IPS-15b (cell line): ENCODE data around the gene CCNL2.
A peak's percentile ranks its signal among the peaks of the same experiment; 100 is the strongest.
"Not testable (repeated sequence)": the region's sequence is repeated elsewhere in the genome, so short reads cannot be mapped to it uniquely, and the experiment has no call there.

Experiments used
- H3K27me3 ChIP-seq: one replicate; pipeline ENCODE4 v1.6.1; 2013; ENCODE audit warnings: low read length; ENCODE audit not compliant: control insufficient read depth, insufficient read depth
- H3K36me3 ChIP-seq: one replicate; pipeline ENCODE4 v1.6.1; 2013; ENCODE audit warnings: low read length; ENCODE audit not compliant: control insufficient read depth, insufficient read depth
- H3K4me1 ChIP-seq: one replicate; pipeline ENCODE4 v1.6.1; 2013; ENCODE audit warnings: mild to moderate bottlenecking, low read length; ENCODE audit not compliant: control insufficient read depth, insufficient read depth
- H3K4me3 ChIP-seq: one replicate; pipeline ENCODE4 v1.5.1; 2013; ENCODE audit warnings: low read depth, low read length
- H3K9ac ChIP-seq: one replicate; pipeline ENCODE4 v1.6.1; 2013; ENCODE audit warnings: low read depth, mild to moderate bottlenecking, low read length
- H3K9me3 ChIP-seq: one replicate; pipeline ENCODE4 v1.6.1; 2013; ENCODE audit warnings: mild to moderate bottlenecking, low read length; ENCODE audit not compliant: control insufficient read depth, insufficient read depth

The CCNL2 gene

GRCh38 chr1:1399187-1399871 is at the start of gene CCNL2:
TSS of gene CCNL2 (minus strand) at chr1:1399335. CDS start at chr1:1399306, 29 bp downstream.
- peak within 1 kb of the TSS; percentile 98 for H3K4me3 ChIP-seq
- H3K36me3 ChIP-seq = peaks cover 60% of the 10 kb centered on the region
- peak within 1 kb of the TSS; percentile 97 for H3K9ac ChIP-seq
- peaks cover 12% of the 10 kb centered on the region for H3K4me1 ChIP-seq
- H3K27me3 ChIP-seq = no peaks in the 10 kb centered on the region
- no peaks in the 10 kb centered on the region for H3K9me3 ChIP-seq

GRCh38 chr1:1446631-1447030 is 47.5 kb upstream of the CCNL2 start:
- H3K4me3 ChIP-seq, H3K36me3 ChIP-seq, H3K27me3 ChIP-seq, H3K9ac ChIP-seq, H3K4me1 ChIP-seq, H3K9me3 ChIP-seq: not testable (repeated sequence)

GRCh38 chr1:1442069-1442770 is 43.1 kb upstream of the CCNL2 start:
- Histone ChIP-seq H3K4me3 (no peak overlapping the region), H3K9me3 (no peaks in the 10 kb centered on the region), H3K9ac (peak overlapping the region; percentile 37), H3K27me3 (no peaks in the 10 kb centered on the region), H3K36me3 (peaks cover 5% of the 10 kb centered on the region), H3K4me1 (no peaks in the 10 kb centered on the region)

GRCh38 chr1:1441002-1441888 is 42.1 kb upstream of the CCNL2 start:
- Histone ChIP-seq H3K4me1 (peaks cover 3% of the 10 kb centered on the region), H3K9me3 (no peaks in the 10 kb centered on the region), H3K4me3 (no peak overlapping the region), H3K27me3 (peaks cover 3% of the 10 kb centered on the region), H3K9ac (peak overlapping the region; percentile 37), H3K36me3 (peaks cover 5% of the 10 kb centered on the region)

GRCh38 chr1:1440262-1441001 is 41.3 kb upstream of the CCNL2 start:
- Histone ChIP-seq H3K4me1 (peaks cover 3% of the 10 kb centered on the region), H3K9me3 (no peaks in the 10 kb centered on the region), H3K36me3 (peaks cover 5% of the 10 kb centered on the region), H3K4me3 (no peak overlapping the region), H3K9ac (no peak overlapping the region), H3K27me3 (peaks cover 3% of the 10 kb centered on the region)

- H3K9ac ChIP-seq = no peak overlapping the region
Observed at GRCh38 chr1:1439546-1440261, 40.6 kb upstream of the CCNL2 start.

GRCh38 chr1:1438531-1439381 is 39.6 kb upstream of the CCNL2 start:
- no peak overlapping the region for H3K4me3 ChIP-seq
- peaks cover 5% of the 10 kb centered on the region for H3K36me3 ChIP-seq
- H3K9me3 ChIP-seq = no peaks in the 10 kb centered on the region
- H3K9ac ChIP-seq = peak overlapping the region; percentile 12
- peaks cover 7% of the 10 kb centered on the region for H3K4me1 ChIP-seq
- H3K27me3 ChIP-seq = peaks cover 3% of the 10 kb centered on the region

More at GRCh38 chr1:1439546-1440261, 40.6 kb upstream of the CCNL2 start:
- peaks cover 3% of the 10 kb centered on the region for H3K27me3 ChIP-seq
- peaks cover 5% of the 10 kb centered on the region for H3K36me3 ChIP-seq
- no peak overlapping the region for H3K4me3 ChIP-seq
- H3K9me3 ChIP-seq = no peaks in the 10 kb centered on the region
- peaks cover 6% of the 10 kb centered on the region for H3K4me1 ChIP-seq

- no peak overlapping the region for H3K4me3 ChIP-seq
- H3K4me1 ChIP-seq = peaks cover 7% of the 10 kb centered on the region
- peak overlapping the region; percentile 12 for H3K9ac ChIP-seq
- peaks cover 3% of the 10 kb centered on the region for H3K27me3 ChIP-seq
- peaks cover 5% of the 10 kb centered on the region for H3K36me3 ChIP-seq
- H3K9me3 ChIP-seq = no peaks in the 10 kb centered on the region
Observed at GRCh38 chr1:1437904-1438376, 38.8 kb upstream of the CCNL2 start.

GRCh38 chr1:1437033-1437903 is 38.1 kb upstream of the CCNL2 start:
- Histone ChIP-seq H3K4me1 (peaks cover 7% of the 10 kb centered on the region), H3K4me3 (no peak overlapping the region), H3K27me3 (peaks cover 3% of the 10 kb centered on the region), H3K9ac (no peak overlapping the region), H3K9me3 (no peaks in the 10 kb centered on the region), H3K36me3 (peaks cover 5% of the 10 kb centered on the region)
